ENCODE data around the gene TLE1. TPM values are rescaled to one million over a fixed set of nuclear protein-coding genes. Genes with fewer than 3 reads are reported as not detected.

The TLE1 gene
- total RNA-seq, 1 experiment from 2014 or later: 49.0 TPM

DNA sequence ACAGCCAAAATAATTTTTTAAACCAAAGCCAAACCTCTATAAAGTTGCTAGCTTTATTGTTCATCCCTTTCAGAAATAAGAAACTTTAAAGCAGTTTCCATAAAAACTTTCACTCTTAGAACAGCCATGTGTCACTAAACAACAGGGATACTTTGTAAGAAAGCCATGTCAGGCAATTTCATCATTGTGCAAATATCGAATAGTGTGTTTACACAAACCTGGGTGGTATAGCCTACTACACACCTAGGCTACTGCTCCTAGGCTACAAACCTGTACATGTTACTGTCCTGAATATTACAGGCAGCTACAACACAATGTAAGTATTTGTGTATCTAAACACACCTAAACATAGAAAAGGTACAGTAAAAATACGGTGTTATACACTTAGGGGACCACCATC is 59.9 kb downstream of the TLE1 start:
- H3F3A ChIP-seq (ENCODE audit: low read length, unreplicated experiment): peaks cover 9% of the 10 kb centered on the region
- H2AFZ ChIP-seq (ENCODE audit: low read length): no peak overlapping the region
- H3K4me2 ChIP-seq (ENCODE audit: low read length): peak overlapping the region; percentile 78
- no peaks in the 10 kb centered on the region for H3K9me3 ChIP-seq (ENCODE audit: low read length)
- no peaks in the 10 kb centered on the region for H4K20me1 ChIP-seq (ENCODE audit: low read length)
- TF ChIP-seq, protein P1, sequence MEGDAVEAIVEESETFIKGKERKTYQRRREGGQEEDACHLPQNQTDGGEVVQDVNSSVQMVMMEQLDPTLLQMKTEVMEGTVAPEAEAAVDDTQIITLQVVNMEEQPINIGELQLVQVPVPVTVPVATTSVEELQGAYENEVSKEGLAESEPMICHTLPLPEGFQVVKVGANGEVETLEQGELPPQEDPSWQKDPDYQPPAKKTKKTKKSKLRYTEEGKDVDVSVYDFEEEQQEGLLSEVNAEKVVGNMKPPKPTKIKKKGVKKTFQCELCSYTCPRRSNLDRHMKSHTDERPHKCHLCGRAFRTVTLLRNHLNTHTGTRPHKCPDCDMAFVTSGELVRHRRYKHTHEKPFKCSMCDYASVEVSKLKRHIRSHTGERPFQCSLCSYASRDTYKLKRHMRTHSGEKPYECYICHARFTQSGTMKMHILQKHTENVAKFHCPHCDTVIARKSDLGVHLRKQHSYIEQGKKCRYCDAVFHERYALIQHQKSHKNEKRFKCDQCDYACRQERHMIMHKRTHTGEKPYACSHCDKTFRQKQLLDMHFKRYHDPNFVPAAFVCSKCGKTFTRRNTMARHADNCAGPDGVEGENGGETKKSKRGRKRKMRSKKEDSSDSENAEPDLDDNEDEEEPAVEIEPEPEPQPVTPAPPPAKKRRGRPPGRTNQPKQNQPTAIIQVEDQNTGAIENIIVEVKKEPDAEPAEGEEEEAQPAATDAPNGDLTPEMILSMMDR (conservative IDR thresholded peaks at IDR 0.05; ENCODE audit: low read depth, low read length): no peak
- TF ChIP-seq EZH2phosphoT487 (IDR thresholded peaks at IDR 0.05; ENCODE audit: borderline replicate concordance, low read length) (no peak), EZH2 (IDR thresholded peaks at IDR 0.05; ENCODE audit: low read length, unreplicated experiment) (no peak)
- ATAC-seq: peak; percentile 60
- peaks cover 56% of the 10 kb centered on the region for H3K4me1 ChIP-seq (ENCODE audit: insufficient read depth, low read length)
- POLR2A ChIA-PET (ENCODE audit: unreplicated experiment): interaction anchor here (1.0 kb wide), 1 partner anchor 24 kb away, joined by 3 read pairs; no protein-coding TSS in a partner anchor
- peak overlapping the region; percentile 91 for H3K27ac ChIP-seq (ENCODE audit: low read length)
- H3K9me2 ChIP-seq (replicated peaks; ENCODE audit: low read length): no peaks in the 10 kb centered on the region
- peaks cover 20% of the 10 kb centered on the region; the same call in 1 of the 2 replicates for H3K36me3 ChIP-seq (ENCODE audit: low read depth, low read length)
- H3K9ac ChIP-seq (ENCODE audit: low read length): peak overlapping the region; percentile 51
- peak; percentile 69 for DNase-seq
- intact Hi-C loops (cut with micrococcal nuclease): loop anchor here (1.0 to 10.0 kb wide), 7 partner anchors 24 to 505 kb away; no protein-coding TSS in a partner anchor
- no peaks in the 10 kb centered on the region for H3K27me3 ChIP-seq (ENCODE audit: low read length)
- no TSS peak for BruUV-seq (replicated peaks)
- peaks cover 22% of the 10 kb centered on the region for H3K79me2 ChIP-seq (ENCODE audit: low read length)
- CTCF ChIA-PET: interaction anchor here (0.5 kb wide), 1 partner anchor 317 kb away, joined by 3 read pairs; no protein-coding TSS in a partner anchor
- H3K4me3 ChIP-seq (ENCODE audit: low read length): peak overlapping the region; percentile 25; the same call in 1 of the 2 replicates

DNA sequence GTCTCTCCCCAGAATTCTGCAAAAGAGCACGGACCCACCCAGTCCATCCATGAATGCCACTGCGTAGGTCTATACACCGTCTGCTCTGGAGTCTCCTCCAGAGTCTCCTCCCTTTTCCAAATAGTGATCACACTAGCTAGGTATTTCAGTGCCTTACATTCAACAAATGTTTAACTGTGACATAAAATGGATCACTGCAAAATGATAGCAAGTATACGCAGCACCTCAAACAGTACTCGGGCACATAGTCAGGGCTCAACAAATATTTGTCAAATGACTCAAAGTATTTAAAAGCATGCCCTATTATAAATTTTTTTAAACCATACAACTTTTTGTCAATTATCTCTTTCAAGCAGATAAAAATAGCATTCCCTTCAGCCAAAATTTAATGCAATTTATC is 60.5 kb downstream of the TLE1 start:
- Histone ChIP-seq H2AFZ (ENCODE audit: low read length) (no peak overlapping the region), H3K4me1 (ENCODE audit: insufficient read depth, low read length) (peaks cover 56% of the 10 kb centered on the region)

More for the DNA sequence above, 60.5 kb downstream of the TLE1 start:
- Histone ChIP-seq H3K4me2 (ENCODE audit: low read length) (peak overlapping the region; percentile 78), H4K20me1 (ENCODE audit: low read length) (no peaks in the 10 kb centered on the region), H3K36me3 (ENCODE audit: low read depth, low read length) (peaks cover 20% of the 10 kb centered on the region; the same call in 1 of the 2 replicates), H3K9me3 (ENCODE audit: low read length) (no peaks in the 10 kb centered on the region), H3K27ac (ENCODE audit: low read length) (peak overlapping the region; percentile 91), H3K4me3 (ENCODE audit: low read length) (peak overlapping the region; percentile 9; the same call in 1 of the 2 replicates), H3K9ac (ENCODE audit: low read length) (peak overlapping the region; percentile 51), H3K9me2 (replicated peaks; ENCODE audit: low read length) (no peaks in the 10 kb centered on the region), H3K27me3 (ENCODE audit: low read length) (no peaks in the 10 kb centered on the region), H3K79me2 (ENCODE audit: low read length) (peaks cover 22% of the 10 kb centered on the region), H3F3A (ENCODE audit: low read length, unreplicated experiment) (peaks cover 9% of the 10 kb centered on the region)
- CTCF ChIA-PET: interaction anchor here (0.5 kb wide), 1 partner anchor 317 kb away, joined by 3 read pairs; no protein-coding TSS in a partner anchor
- BruUV-seq (replicated peaks): no TSS peak
- POLR2A ChIA-PET (ENCODE audit: unreplicated experiment): interaction anchor here (1.0 kb wide), 1 partner anchor 24 kb away, joined by 3 read pairs; no protein-coding TSS in a partner anchor
- TF ChIP-seq, protein P1 (conservative IDR thresholded peaks at IDR 0.05; ENCODE audit: low read depth, low read length): no peak
- no peak for TF ChIP-seq EZH2phosphoT487 (IDR thresholded peaks at IDR 0.05; ENCODE audit: borderline replicate concordance, low read length)
- no peak for TF ChIP-seq EZH2 (IDR thresholded peaks at IDR 0.05; ENCODE audit: low read length, unreplicated experiment)
- ATAC-seq: peak; percentile 86
- intact Hi-C loops (cut with micrococcal nuclease): loop anchor here (1.0 to 10.0 kb wide), 7 partner anchors 24 to 504 kb away; no protein-coding TSS in a partner anchor
- peak; percentile 93 for DNase-seq

All from PC-3 (cell line).